Left lung (tissue), 10 donors: ENCODE data around the gene NAV3. TPM values are rescaled to one million over a fixed set of nuclear protein-coding genes. Genes with fewer than 3 reads are reported as not detected.

Source experiments
- ATAC-seq: fragments of 200-7000 bp; cut with Tn5 transposase; one replicate; pipeline ENCODE4 v1.9.1; 2020; ENCODE audit warnings: moderate library complexity
- DNase-seq, 4 donors: peaks; one replicate each; pipeline ENCODE4 v3.0.0-alpha.2; 2013 to 2020
- H3K27ac ChIP-seq, 2 donors: fragments of 200-600 bp; sonication (generic) in 1 of 2; one replicate each; pipeline versions ENCODE4 v1.5.0 to v1.8.0; 2020 to 2021
- H3K27me3 ChIP-seq, 2 donors: fragments of 200-600 bp; sonication (generic) in 1 of 2; one replicate each; pipeline versions ENCODE4 v1.5.0 to v1.8.0; 2020 to 2021
- H3K36me3 ChIP-seq, 2 donors: fragments of 200-600 bp; sonication (generic) in 1 of 2; one replicate each; pipeline versions ENCODE4 v1.5.0 to v1.8.0; 2020 to 2021
- H3K4me1 ChIP-seq, 2 donors: fragments of 200-600 bp; one replicate each; pipeline ENCODE4 v1.8.0; 2021
- H3K4me3 ChIP-seq, 2 donors: fragments of 200-600 bp; sonication (generic) in 1 of 2; one replicate each; pipeline versions ENCODE4 v1.5.0 to v1.8.0; 2020 to 2021; ENCODE audit warnings: mild to moderate bottlenecking in 1 of 2
- H3K9me3 ChIP-seq, 2 donors: fragments of 200-600 bp; sonication (generic) in 1 of 2; one replicate each; pipeline versions ENCODE4 v1.5.0 to v1.8.0; 2020 to 2021
- CTCF ChIP-seq, 2 donors: fragments of 200-600 bp; sonication (generic) in 1 of 2; IDR thresholded peaks; one replicate each; pipeline versions ENCODE4 v1.5.0 to v1.8.0; 2021; ENCODE audit warnings: antibody characterized with exemption in 2 of 2
- intact Hi-C, 2 donors: fragments of 100-400 bp; cut with DNase I; formaldehyde crosslinking; loops; one replicate each; pipeline versions ENCODE4 v1.11.2 to v1.14.2; 2022
- polyA plus RNA-seq, 6 donors: library from polyadenylated mRNA; unstranded; fragments of 120-200 nt; gene quantifications; one replicate each; pipeline ENCODE4 v1.2.1, GENCODE V29; 2013; ENCODE audit not compliant: insufficient read length in 6 of 6
- total RNA-seq, 2 donors: library from RNA; stranded (reverse); fragmentation: NEBNext Ultra II Directional; extraction: Animal tissue kit (Norgen Biotek cat#: 25700); gene quantifications; one replicate each; pipeline ENCODE4 v1.2.1, GENCODE V29; 2021
- donor health status: DM: no; HTN: yes; CAD: no.
- donor health status: DM: no; HTN: no; CAD: no.

Gene NAV3
- total and polyA plus RNA-seq, 8 donors = 5.2 to 10.8 (median 6.8) TPM

- ATAC-seq (no peak), DNase-seq (no peak)
- Histone ChIP-seq H3K9me3 (no peaks in the 10 kb centered on the region), H3K36me3 (no peaks in the 10 kb centered on the region), H3K4me3 (no peak overlapping the region), H3K27ac (no peak overlapping the region), H3K4me1 (no peaks in the 10 kb centered on the region), H3K27me3 (no peaks in the 10 kb centered on the region)
- intact Hi-C loops = no loop called here
- TF ChIP-seq CTCF (IDR thresholded peaks at IDR 0.05) = no peak
These were observed 84.4 kb downstream of the NAV3 start for GRCh38 chr12:77915071-77915600.

DNA sequence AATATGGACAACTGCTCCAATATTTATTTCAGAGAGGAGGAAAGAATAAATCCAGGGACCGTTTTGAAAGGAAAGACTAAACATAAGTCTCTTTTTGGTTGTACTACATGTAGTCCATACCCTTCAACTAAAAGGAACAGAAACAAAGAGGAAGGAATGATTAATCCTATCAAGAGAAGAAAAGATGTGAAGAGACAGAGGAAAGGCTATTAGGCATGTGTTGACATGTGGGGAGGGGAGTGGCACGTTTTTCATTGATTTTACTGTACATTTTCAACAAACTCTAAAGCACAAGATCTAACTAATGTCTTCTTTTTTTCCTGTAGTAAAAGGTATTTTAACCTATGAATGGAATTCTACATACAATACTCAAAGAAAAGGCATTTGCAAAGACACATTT, 85.6 kb downstream of the NAV3 start:
- Histone ChIP-seq H3K36me3 (no peaks in the 10 kb centered on the region), H3K4me1 (no peaks in the 10 kb centered on the region), H3K27ac (no peak overlapping the region), H3K4me3 (no peak overlapping the region), H3K9me3 (no peaks in the 10 kb centered on the region), H3K27me3 (no peaks in the 10 kb centered on the region)
- no peak for DNase-seq
- intact Hi-C loops = no loop called here
- no peak for ATAC-seq
- TF ChIP-seq CTCF (IDR thresholded peaks at IDR 0.05) = no peak

DNA sequence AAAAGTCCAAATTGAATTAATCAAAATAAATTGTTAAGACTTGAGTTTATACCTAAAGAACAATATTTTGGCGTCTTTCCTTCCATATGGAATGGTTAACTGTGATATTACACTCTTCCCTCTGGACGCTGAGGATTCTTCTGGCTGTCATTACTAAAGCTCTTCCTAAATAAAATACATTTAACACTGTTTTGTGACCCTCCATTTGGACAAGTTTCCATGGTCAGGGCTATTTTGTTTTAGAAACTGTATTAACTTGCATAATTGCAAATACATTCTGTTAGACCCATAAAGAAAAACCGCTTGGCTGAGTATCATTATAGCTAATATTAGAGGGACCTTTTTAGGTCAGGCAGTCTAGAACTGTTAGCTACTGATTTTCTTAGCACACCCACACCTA, 87.4 kb downstream of the NAV3 start:
- DNase-seq (no peak), ATAC-seq (no peak)
- Histone ChIP-seq H3K27me3 (no peaks in the 10 kb centered on the region), H3K36me3 (no peaks in the 10 kb centered on the region), H3K4me1 (no peaks in the 10 kb centered on the region), H3K9me3 (no peaks in the 10 kb centered on the region), H3K4me3 (no peak overlapping the region), H3K27ac (no peak overlapping the region)
- TF ChIP-seq CTCF (IDR thresholded peaks at IDR 0.05) = no peak
- intact Hi-C loops = no loop called here

DNA sequence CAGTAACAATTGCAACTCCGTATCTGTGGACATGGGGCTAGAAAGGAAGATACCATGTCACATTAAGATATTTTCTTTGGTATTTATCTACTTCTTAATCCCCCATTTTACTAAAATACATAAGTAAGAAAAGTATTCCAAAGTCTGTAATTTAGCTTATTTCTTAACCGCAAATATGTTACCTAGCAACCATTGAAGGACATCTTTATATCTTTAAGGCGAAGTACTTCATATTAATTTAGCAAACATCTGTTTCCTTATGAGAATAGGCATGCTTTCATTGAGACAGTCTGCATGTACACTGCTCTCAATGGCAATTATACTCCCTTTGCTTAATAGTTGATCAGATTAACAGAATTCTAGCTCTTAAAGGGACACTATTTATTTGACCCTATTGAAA, 88.8 kb downstream of the NAV3 start:
- no peak overlapping the region for H3K27ac ChIP-seq

DNA sequence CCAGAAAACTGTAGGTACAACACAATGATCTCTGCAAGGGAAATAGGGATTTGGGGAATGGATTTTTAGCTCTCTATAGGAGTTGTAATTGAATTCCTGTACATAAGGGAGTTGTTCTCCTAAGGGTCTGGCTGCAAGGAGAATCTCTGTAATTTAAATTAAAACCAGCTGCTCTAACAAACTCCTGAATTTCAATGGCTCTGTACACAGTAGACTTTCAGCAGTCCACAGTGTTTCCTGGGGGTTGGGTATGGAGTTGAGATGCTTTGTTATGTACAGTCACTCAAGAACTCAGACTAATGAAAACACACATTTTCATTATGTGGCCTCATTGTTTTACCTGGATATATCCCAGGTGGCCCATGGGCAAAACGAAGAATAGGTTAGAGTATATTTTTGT, 93.2 kb downstream of the NAV3 start:
- H3K27me3 ChIP-seq = no peaks in the 10 kb centered on the region
- no peaks in the 10 kb centered on the region for H3K4me1 ChIP-seq
- no peak overlapping the region for H3K4me3 ChIP-seq
- DNase-seq (no peak), ATAC-seq (no peak)
- no peaks in the 10 kb centered on the region for H3K9me3 ChIP-seq
- no peak for TF ChIP-seq CTCF (IDR thresholded peaks at IDR 0.05)
- H3K27ac ChIP-seq = no peak overlapping the region
- intact Hi-C loops = no loop called here
- no peaks in the 10 kb centered on the region for H3K36me3 ChIP-seq

More for the DNA sequence above, 88.8 kb downstream of the NAV3 start:
- Histone ChIP-seq H3K4me3 (no peak overlapping the region), H3K27me3 (no peaks in the 10 kb centered on the region), H3K36me3 (no peaks in the 10 kb centered on the region), H3K4me1 (no peaks in the 10 kb centered on the region), H3K9me3 (no peaks in the 10 kb centered on the region)
- ATAC-seq (no peak), DNase-seq (no peak)
- intact Hi-C loops = no loop called here
- TF ChIP-seq CTCF (IDR thresholded peaks at IDR 0.05) = no peak
